ENCODE results near the gene CPED1. TPM values are rescaled to one million over a fixed set of nuclear protein-coding genes. Genes with fewer than 3 reads are reported as not detected.

CPED1 gene
- total RNA-seq, 4 donors from 2014 or later, result 15.0 to 32.1 (median 21.8) TPM

GRCh38 chr7:121027761-121028669, 39.5 kb downstream of the CPED1 start:
- H3K27ac ChIP-seq, result peak overlapping the region in 3 of 4 donors; percentile 31 to 54 (median 33)
- H3K4me1 ChIP-seq, result peaks cover 0 to 57% (median 2%) of the 10 kb centered on the region in 4 donors
- H3K27me3 ChIP-seq, result no peaks in the 10 kb centered on the region
- H3K4me3 ChIP-seq, result peak overlapping the region in 1 of 4 donors; percentile 4
- H3K36me3 ChIP-seq, result no peaks in the 10 kb centered on the region
- no peak for TF ChIP-seq EP300 (IDR thresholded peaks at IDR 0.05)
- no peak for TF ChIP-seq POLR2A (IDR thresholded peaks at IDR 0.05)
- no peak for TF ChIP-seq CTCF (IDR thresholded peaks at IDR 0.05)
- WGBS, 2 donors, result 37 to 40% methylated on average over 10 of the region's 10 CpGs
- H3K9me3 ChIP-seq, result no peaks in the 10 kb centered on the region
- DNase-seq (ENCODE audit: low spot score in 2 of 2), result no peak

GRCh38 chr7:121029302-121029701, 40.8 kb downstream of the CPED1 start:
- Histone ChIP-seq H3K27ac (peak overlapping the region in 3 of 4 donors; percentile 26 to 75 (median 60)), H3K4me1 (peaks cover 0 to 48% (median 0%) of the 10 kb centered on the region in 4 donors), H3K4me3 (no peak overlapping the region), H3K27me3 (no peaks in the 10 kb centered on the region), H3K9me3 (no peaks in the 10 kb centered on the region), H3K36me3 (no peaks in the 10 kb centered on the region)
- no peak for DNase-seq (ENCODE audit: low spot score in 2 of 2)
- TF ChIP-seq EP300 (IDR thresholded peaks at IDR 0.05) (no peak), CTCF (IDR thresholded peaks at IDR 0.05) (no peak), POLR2A (IDR thresholded peaks at IDR 0.05) (no peak)
- 63% methylated on average over 1 of the region's 1 CpG for WGBS, 2 donors

GRCh38 chr7:121030308-121030707, 41.8 kb downstream of the CPED1 start:
- no peak for TF ChIP-seq CTCF (IDR thresholded peaks at IDR 0.05)
- no peak for TF ChIP-seq POLR2A (IDR thresholded peaks at IDR 0.05)
- no peak for TF ChIP-seq EP300 (IDR thresholded peaks at IDR 0.05)
- no peaks in the 10 kb centered on the region for H3K36me3 ChIP-seq
- peak overlapping the region in 2 of 4 donors; percentile 60 to 75 for H3K27ac ChIP-seq
- H3K4me3 ChIP-seq, result peak overlapping the region; percentile 0 to 26 (median 16)
- no peak for DNase-seq (ENCODE audit: low spot score in 2 of 2)
- 46 to 55% methylated on average over 5 of the region's 5 CpGs for WGBS, 2 donors
- no peaks in the 10 kb centered on the region for H3K9me3 ChIP-seq
- peaks cover 0 to 38% (median 0%) of the 10 kb centered on the region in 4 donors for H3K4me1 ChIP-seq
- no peaks in the 10 kb centered on the region for H3K27me3 ChIP-seq

GRCh38 chr7:121032645-121033460, 44.3 kb downstream of the CPED1 start:
- no peak overlapping the region for H3K27ac ChIP-seq
- no peak overlapping the region for H3K4me3 ChIP-seq
- peaks cover 0 to 5% (median 2%) of the 10 kb centered on the region in 4 donors for H3K9me3 ChIP-seq
- no peaks in the 10 kb centered on the region for H3K36me3 ChIP-seq
- no peak for DNase-seq (ENCODE audit: low spot score in 2 of 2)
- 70% methylated on average over 7 of the region's 7 CpGs for WGBS, 2 donors
- no peaks in the 10 kb centered on the region for H3K27me3 ChIP-seq
- peaks cover 0 to 28% (median 0%) of the 10 kb centered on the region in 4 donors for H3K4me1 ChIP-seq
- no peak for TF ChIP-seq CTCF (IDR thresholded peaks at IDR 0.05)
- TF ChIP-seq EP300 (IDR thresholded peaks at IDR 0.05), result no peak
- TF ChIP-seq POLR2A (IDR thresholded peaks at IDR 0.05), result no peak

Data from tibial nerve (tissue), 4 donors.